Measurements from ENCODE around the gene ABCG5.

ABCG5 gene

DNA sequence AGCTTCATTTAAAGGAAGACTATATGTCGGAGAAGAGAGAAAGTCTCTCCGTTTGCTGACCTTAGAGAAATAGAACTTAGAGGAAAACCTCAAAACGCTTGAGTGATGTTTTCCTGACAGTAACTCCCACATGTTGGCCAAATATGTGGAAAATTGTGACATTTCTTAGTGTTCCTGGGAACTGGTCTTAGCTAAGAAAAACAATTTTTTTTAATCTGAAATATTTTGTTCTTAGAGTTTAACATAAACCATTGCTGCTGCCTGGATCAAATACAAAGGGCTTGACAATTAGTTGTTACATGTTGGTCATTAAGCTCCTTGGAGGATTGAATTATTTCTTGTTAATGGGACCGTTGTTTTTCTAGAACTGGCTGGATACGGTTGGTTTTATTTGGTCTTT is 48.5 kb downstream of the ABCG5 start:
- no peak for DNase-seq (ENCODE audit: low read depth)
- TF ChIP-seq, protein P1, sequence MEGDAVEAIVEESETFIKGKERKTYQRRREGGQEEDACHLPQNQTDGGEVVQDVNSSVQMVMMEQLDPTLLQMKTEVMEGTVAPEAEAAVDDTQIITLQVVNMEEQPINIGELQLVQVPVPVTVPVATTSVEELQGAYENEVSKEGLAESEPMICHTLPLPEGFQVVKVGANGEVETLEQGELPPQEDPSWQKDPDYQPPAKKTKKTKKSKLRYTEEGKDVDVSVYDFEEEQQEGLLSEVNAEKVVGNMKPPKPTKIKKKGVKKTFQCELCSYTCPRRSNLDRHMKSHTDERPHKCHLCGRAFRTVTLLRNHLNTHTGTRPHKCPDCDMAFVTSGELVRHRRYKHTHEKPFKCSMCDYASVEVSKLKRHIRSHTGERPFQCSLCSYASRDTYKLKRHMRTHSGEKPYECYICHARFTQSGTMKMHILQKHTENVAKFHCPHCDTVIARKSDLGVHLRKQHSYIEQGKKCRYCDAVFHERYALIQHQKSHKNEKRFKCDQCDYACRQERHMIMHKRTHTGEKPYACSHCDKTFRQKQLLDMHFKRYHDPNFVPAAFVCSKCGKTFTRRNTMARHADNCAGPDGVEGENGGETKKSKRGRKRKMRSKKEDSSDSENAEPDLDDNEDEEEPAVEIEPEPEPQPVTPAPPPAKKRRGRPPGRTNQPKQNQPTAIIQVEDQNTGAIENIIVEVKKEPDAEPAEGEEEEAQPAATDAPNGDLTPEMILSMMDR (IDR thresholded peaks at IDR 0.05; ENCODE audit: control insufficient read depth, insufficient read depth, low read depth, low read length, missing control alignments) = no peak
- H3K4me3 ChIP-seq (ENCODE audit: control insufficient read depth, low read depth, low read length) = no peak overlapping the region

GRCh38 chr2:43788646-43789045 is 50.0 kb downstream of the ABCG5 start:
- H3K4me3 ChIP-seq (ENCODE audit: control insufficient read depth, low read depth, low read length) = no peak overlapping the region
- TF ChIP-seq, protein P1 (IDR thresholded peaks at IDR 0.05; ENCODE audit: control insufficient read depth, insufficient read depth, low read depth, low read length, missing control alignments) = no peak
- DNase-seq (ENCODE audit: low read depth) = no peak

DNA sequence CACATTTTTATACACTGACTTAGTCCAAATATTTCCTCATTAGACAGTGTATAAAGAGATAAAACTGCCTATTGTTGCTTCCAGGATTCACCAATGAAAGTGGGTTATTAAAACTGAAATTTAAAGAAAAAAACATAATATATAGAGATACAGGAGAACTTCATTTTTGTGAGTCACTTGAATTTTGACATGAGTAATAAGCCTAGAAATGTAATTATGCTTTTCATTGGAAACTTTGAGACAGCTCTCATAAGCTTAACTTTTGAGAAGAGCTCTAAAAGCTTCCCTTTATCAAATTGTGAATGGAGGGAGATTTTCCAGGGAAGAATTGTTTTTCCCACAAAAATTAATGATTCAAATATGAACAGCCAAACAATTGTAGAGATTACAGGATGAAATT is 50.7 kb downstream of the ABCG5 start:
- H3K4me3 ChIP-seq (ENCODE audit: control insufficient read depth, low read depth, low read length) = no peak overlapping the region
- TF ChIP-seq, protein P1 (IDR thresholded peaks at IDR 0.05; ENCODE audit: control insufficient read depth, insufficient read depth, low read depth, low read length, missing control alignments) = no peak
- DNase-seq (ENCODE audit: low read depth) = no peak

GRCh38 chr2:43778233-43778632 is 60.4 kb downstream of the ABCG5 start:
- TF ChIP-seq, protein P1 (IDR thresholded peaks at IDR 0.05; ENCODE audit: control insufficient read depth, insufficient read depth, low read depth, low read length, missing control alignments) = no peak
- DNase-seq (ENCODE audit: low read depth) = no peak
- H3K4me3 ChIP-seq (ENCODE audit: control insufficient read depth, low read depth, low read length) = no peak overlapping the region

DNA sequence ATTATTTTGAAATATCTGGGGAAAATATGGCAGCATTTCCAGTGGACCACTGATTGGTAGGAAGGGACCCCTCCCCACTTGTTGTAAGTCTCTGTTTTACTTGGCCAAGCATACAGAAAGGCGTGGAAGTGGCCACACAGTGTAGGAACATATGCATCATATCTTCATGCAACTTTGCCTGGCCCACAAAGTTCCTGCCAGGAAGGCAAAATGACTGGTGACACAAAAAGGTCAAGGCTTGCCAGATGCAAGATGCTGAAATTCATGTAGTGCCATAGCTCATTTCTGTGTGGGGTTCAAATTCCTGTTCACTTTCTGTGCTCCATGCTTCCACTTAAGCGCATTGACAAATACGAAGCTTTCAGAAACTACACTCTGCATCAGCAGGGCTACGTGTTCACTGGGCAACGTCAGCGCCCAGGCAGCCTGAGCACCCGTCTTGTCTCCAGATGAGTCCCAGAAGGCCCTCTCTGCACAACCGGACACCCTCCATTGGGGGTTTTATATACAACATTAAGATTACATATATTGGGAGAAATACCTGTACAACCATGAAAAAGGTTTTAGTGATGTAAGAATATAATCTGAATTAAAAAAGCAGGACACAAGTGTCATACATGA is 61.2 kb downstream of the ABCG5 start:
- no peak overlapping the region for H3K4me3 ChIP-seq (ENCODE audit: control insufficient read depth, low read depth, low read length)
- DNase-seq (ENCODE audit: low read depth) = no peak
- TF ChIP-seq, protein P1 (IDR thresholded peaks at IDR 0.05; ENCODE audit: control insufficient read depth, insufficient read depth, low read depth, low read length, missing control alignments) = no peak

- no peak for DNase-seq (ENCODE audit: low read depth)
Measured at GRCh38 chr2:43776324-43776723, 62.3 kb downstream of the ABCG5 start.

More at GRCh38 chr2:43776324-43776723, 62.3 kb downstream of the ABCG5 start:
- H3K4me3 ChIP-seq (ENCODE audit: control insufficient read depth, low read depth, low read length) = no peak overlapping the region
- TF ChIP-seq, protein P1 (IDR thresholded peaks at IDR 0.05; ENCODE audit: control insufficient read depth, insufficient read depth, low read depth, low read length, missing control alignments) = no peak
